HepG2 (cell line): Measurements from ENCODE around the gene LRIT2. TPM values are rescaled to one million over a fixed set of nuclear protein-coding genes. Genes with fewer than 3 reads are reported as not detected.
A peak's percentile ranks its signal among the peaks of the same experiment; 100 is the strongest.

Experiments used
- ATAC-seq: fragments of 200-7000 bp; cut with Tn5 transposase; 3 replicates; pipeline ENCODE4 v1.9.1; 2020; ENCODE audit warnings: mild to moderate bottlenecking, moderate library complexity
- BruUV-seq: library from RNA; stranded (reverse); fragments of 400-500 nt; replicated peaks from 2 replicates; lab custom pipeline; 2021; lab: Mats Ljungman, UMichigan
- CTCF ChIA-PET: fragments of 300-600 bp; formaldehyde crosslinking; extraction: SDS; loops from one replicate; lab custom pipeline; 2021; ENCODE audit warnings: low total read pairs, inconsistent platforms, low intra/inter-chr PET ratio; lab: Yijun Ruan, JAX
- POLR2A ChIA-PET: fragments of 350-600 bp; sonication (Branson Sonifier 250); formaldehyde crosslinking; loops from one replicate; lab custom pipeline; 2020; ENCODE audit warnings: antibody characterized with exemption, inconsistent platforms; lab: Yijun Ruan, JAX
- DNase-seq: peaks from one replicate; pipeline ENCODE4 v3.0.0-alpha.2; 2015; ENCODE audit warnings: low spot score
- FAIRE-seq: peaks from 3 replicates; lab custom pipeline; 2011; peaks lifted over from hg19 to GRCh38; lab: Jason Lieb, UNC
- H2AFZ ChIP-seq: one replicate; pipeline ENCODE4 v1.6.1; 2011; ENCODE audit warnings: low read length, inconsistent platforms
- H3K27ac ChIP-seq: fragments of 300-600 bp; 3 replicates; pipeline ENCODE4 v1.8.0; 2011; ENCODE audit warnings: mixed run types, mild to moderate bottlenecking, mixed read lengths, low read length, inconsistent platforms; ENCODE audit not compliant: insufficient read depth; ENCODE audit errors: extremely low read length
- H3K27me3 ChIP-seq, 2 experiments: fragments of 200-600 bp in 1 of 2; 2 replicates in 1 of 2; 3 replicates in 1 of 2; pipeline versions ENCODE4 v1.6.0 to v1.8.0; 2011; ENCODE audit warnings: low read length in 2 of 2, mild to moderate bottlenecking in 2 of 2, moderate library complexity in 2 of 2, inconsistent platforms in 1 of 2; ENCODE audit not compliant: insufficient read depth in 2 of 2, control insufficient read depth in 1 of 2
- H3K36me3 ChIP-seq, 2 experiments: fragments of 200-600 bp in 1 of 2; replicated peaks in 1 of 2; 2 replicates in 1 of 2; 3 replicates in 1 of 2; pipeline versions ENCODE4 v1.5.1 to v1.8.0; 2011; ENCODE audit warnings: low read length in 2 of 2, inconsistent platforms in 1 of 2; ENCODE audit not compliant: insufficient read depth in 2 of 2, control insufficient read depth in 1 of 2
- H3K4me1 ChIP-seq: 2 replicates; pipeline ENCODE4 v1.5.1; 2012; ENCODE audit warnings: low read length, inconsistent platforms; ENCODE audit not compliant: insufficient read depth
- H3K4me2 ChIP-seq: 2 replicates; pipeline ENCODE4 v1.6.0; 2011; ENCODE audit warnings: low read depth, low read length, inconsistent platforms
- H3K4me3 ChIP-seq, 3 experiments: fragments of 200-600 bp in 1 of 3; sonication (generic), shearing (Covaris generic) in 1 of 3; replicated peaks in 1 of 3; 2 replicates each; pipeline ENCODE4 v1.5.1; 2011 to 2016; ENCODE audit warnings: low read length in 3 of 3, inconsistent platforms in 2 of 3, low read depth in 2 of 3, mild to moderate bottlenecking in 2 of 3, control low read depth in 1 of 3, mixed read lengths in 1 of 3; ENCODE audit not compliant: insufficient read depth in 1 of 3
- H3K79me2 ChIP-seq: one replicate; pipeline ENCODE4 v1.6.1; 2011; ENCODE audit warnings: low read length, inconsistent platforms; ENCODE audit not compliant: insufficient read depth
- H3K9ac ChIP-seq: 2 replicates; pipeline ENCODE4 v1.6.0; 2011; ENCODE audit warnings: mild to moderate bottlenecking, low read depth, low read length, inconsistent platforms; ENCODE audit not compliant: insufficient read depth
- H3K9me3 ChIP-seq: 2 replicates; pipeline ENCODE4 v1.5.1; 2012; ENCODE audit warnings: mild to moderate bottlenecking, low read length
- H4K20me1 ChIP-seq: 2 replicates; pipeline ENCODE4 v1.6.0; 2011; ENCODE audit warnings: inconsistent platforms, mild to moderate bottlenecking, low read length, moderate library complexity; ENCODE audit not compliant: insufficient read depth
- CC2D1A ChIP-seq: sonication (generic); formaldehyde crosslinking; IDR thresholded peaks from 2 replicates; pipeline ENCODE4 v1.8.1; 2023; ENCODE audit warnings: mild to moderate bottlenecking, missing genetic modification reagents
- GATAD1 ChIP-seq: IDR thresholded peaks from 2 replicates; pipeline ENCODE4 v1.6.1; 2016; ENCODE audit warnings: missing genetic modification reagents, missing compliant biosample characterization
- GTF3A ChIP-seq: sonication (generic); formaldehyde crosslinking; conservative IDR thresholded peaks from 2 replicates; pipeline ENCODE4 v1.4.0; 2020; ENCODE audit warnings: mild to moderate bottlenecking, missing genetic modification reagents
- HNRNPK ChIP-seq: fragments of 200-400 bp; formaldehyde crosslinking; IDR thresholded peaks from 2 replicates; pipeline ENCODE4 v1.6.1; 2018; ENCODE audit warnings: low read length, low read depth, moderate library complexity, mild to moderate bottlenecking; ENCODE audit not compliant: poor library complexity, severe bottlenecking
- JARID2 ChIP-seq: sonication (generic); formaldehyde crosslinking; IDR thresholded peaks from 2 replicates; pipeline ENCODE4 v1.8.1; 2023; ENCODE audit warnings: missing genetic modification reagents, inconsistent platforms; ENCODE audit not compliant: insufficient replicate concordance
- STAG1 ChIP-seq: sonication (generic); formaldehyde crosslinking; IDR thresholded peaks from 2 replicates; pipeline ENCODE4 v1.4.0; 2020; ENCODE audit warnings: missing genetic modification reagents
- ZBTB25 ChIP-seq: IDR thresholded peaks from 2 replicates; pipeline ENCODE4 v1.6.1; 2018; ENCODE audit warnings: missing genetic modification reagents
- ZNF326 ChIP-seq: sonication (generic); formaldehyde crosslinking; IDR thresholded peaks from 2 replicates; pipeline ENCODE4 v1.4.0; 2020; ENCODE audit warnings: missing genetic modification reagents, borderline replicate concordance
- ZNF354B ChIP-seq: sonication (generic); formaldehyde crosslinking; IDR thresholded peaks from 2 replicates; pipeline ENCODE4 v1.8.0; 2022; ENCODE audit warnings: mild to moderate bottlenecking, missing genetic modification reagents
- ZNF552 ChIP-seq: sonication (generic); formaldehyde crosslinking; IDR thresholded peaks from 2 replicates; pipeline ENCODE4 v1.9.0; 2022; ENCODE audit warnings: missing genetic modification reagents, mild to moderate bottlenecking, borderline replicate concordance
- ZNF816 ChIP-seq: sonication (generic); formaldehyde crosslinking; IDR thresholded peaks from 2 replicates; pipeline ENCODE4 v1.8.0; 2022; ENCODE audit warnings: missing genetic modification reagents, mild to moderate bottlenecking, borderline replicate concordance
- WGBS: methylation state at CpG from one replicate; pipeline ENCODE4 v1.1.6; 2017; ENCODE audit warnings: low lambda C conversion rate; 5-methylcytosine and 5-hydroxymethylcytosine counted together
- in situ Hi-C: cut with HindIII; loops from 2 replicates; pipeline ENCODE4 v1.10.0; 2017; ENCODE audit warnings: low pct_unique_long_range_greater_than_20kb; ENCODE audit not compliant: extremely low pct_ligation_motif_present
- intact Hi-C: fragments of 100-400 bp; cut with micrococcal nuclease; formaldehyde crosslinking; loops from one replicate; pipeline ENCODE4 v1.10.0; 2022; ENCODE audit not compliant: unreplicated experiment
- polyA plus RNA-seq, 8 experiments: library from polyadenylated mRNA; depleted of rRNA in 3 of 8; stranded (reverse) in 7 of 8; unstranded in 1 of 8; fragments of >200 nt; fragmentation: Illumina TruSeq in 4 of 8; extraction: Trizol in 4 of 8; gene quantifications; 2 replicates each; pipeline versions ENCODE4 v1.2.1 to v1.2.3, GENCODE V29; 2011 to 2016; ENCODE audit warnings: low read depth in 4 of 8, missing spikeins in 1 of 8, mixed read lengths in 1 of 8; ENCODE audit not compliant: insufficient read depth in 1 of 8
- total RNA-seq, 5 experiments: library from RNA; depleted of rRNA; stranded (reverse); fragments of >200 nt; fragmentation: Illumina TruSeq; extraction: Trizol; gene quantifications; 2 replicates each; pipeline ENCODE4 v1.2.3, GENCODE V29; 2016; ENCODE audit warnings: low read depth in 1 of 5
- TF ChIP-seq, protein P1 (sequence below): sonication (generic); formaldehyde crosslinking; conservative IDR thresholded peaks from 2 replicates; pipeline ENCODE4 v1.8.0; 2022; ENCODE audit warnings: low read depth, missing genetic modification reagents
- TF ChIP-seq, protein P2 (sequence below): sonication (generic); formaldehyde crosslinking; IDR thresholded peaks from 2 replicates; pipeline ENCODE4 v1.5.0; 2020; ENCODE audit warnings: mild to moderate bottlenecking, missing genetic modification reagents, moderate library complexity
- TF ChIP-seq, protein P3 (sequence below): sonication (generic); formaldehyde crosslinking; IDR thresholded peaks from 2 replicates; pipeline ENCODE4 v1.8.1; 2023; ENCODE audit warnings: mild to moderate bottlenecking, missing genetic modification reagents

LRIT2 gene
- total and polyA plus RNA-seq, 2 of the 13 experiments (the other 11 are each of a cell fraction or from before 2014, with no cell fraction given), result not detected

DNA sequence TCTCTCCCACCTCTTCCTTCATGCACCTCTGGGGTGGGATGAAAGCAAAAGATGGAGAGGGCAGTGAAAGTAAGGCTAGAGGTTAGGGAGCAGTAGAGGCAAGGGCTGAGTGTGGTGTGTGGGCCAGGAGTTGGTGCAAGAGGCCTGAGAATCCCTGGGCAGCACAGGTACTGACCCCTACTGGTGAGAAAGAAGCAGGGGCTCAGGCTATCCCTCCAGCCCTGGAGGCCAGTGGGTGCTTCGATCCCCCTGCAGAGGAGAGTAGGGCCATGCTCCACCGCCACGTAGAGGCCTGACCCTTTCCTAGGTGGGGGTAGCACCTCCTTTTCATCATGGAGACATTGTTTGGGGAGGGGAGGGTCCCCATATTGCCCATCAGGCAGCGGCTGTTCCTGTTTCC lies 21.2 kb downstream of the LRIT2 start:
- Histone ChIP-seq H4K20me1 (no peaks in the 10 kb centered on the region), H3K79me2 (no peaks in the 10 kb centered on the region), H3K4me1 (no peaks in the 10 kb centered on the region), H3K4me3 (no peak overlapping the region), H3K9me3 (no peaks in the 10 kb centered on the region), H3K27me3 (peaks cover 1 to 17% of the 10 kb centered on the region in 2 experiments; a peak in 3 of 5 replicates), H3K9ac (no peak overlapping the region), H3K36me3 (no peaks in the 10 kb centered on the region), H3K27ac (no peak overlapping the region), H3K4me2 (no peak overlapping the region), H2AFZ (no peak overlapping the region)
- BruUV-seq, result no TSS peak
- CTCF ChIA-PET, result interaction anchor here (3.7 kb wide), 1 partner anchor 78 kb away, joined by 22 read pairs; no protein-coding TSS in a partner anchor
- in situ Hi-C loops (no loop called here), intact Hi-C loops (no loop called here)
- ATAC-seq, result peak; percentile 80
- DNase-seq, result peak; percentile 12
- TF ChIP-seq, protein P1, sequence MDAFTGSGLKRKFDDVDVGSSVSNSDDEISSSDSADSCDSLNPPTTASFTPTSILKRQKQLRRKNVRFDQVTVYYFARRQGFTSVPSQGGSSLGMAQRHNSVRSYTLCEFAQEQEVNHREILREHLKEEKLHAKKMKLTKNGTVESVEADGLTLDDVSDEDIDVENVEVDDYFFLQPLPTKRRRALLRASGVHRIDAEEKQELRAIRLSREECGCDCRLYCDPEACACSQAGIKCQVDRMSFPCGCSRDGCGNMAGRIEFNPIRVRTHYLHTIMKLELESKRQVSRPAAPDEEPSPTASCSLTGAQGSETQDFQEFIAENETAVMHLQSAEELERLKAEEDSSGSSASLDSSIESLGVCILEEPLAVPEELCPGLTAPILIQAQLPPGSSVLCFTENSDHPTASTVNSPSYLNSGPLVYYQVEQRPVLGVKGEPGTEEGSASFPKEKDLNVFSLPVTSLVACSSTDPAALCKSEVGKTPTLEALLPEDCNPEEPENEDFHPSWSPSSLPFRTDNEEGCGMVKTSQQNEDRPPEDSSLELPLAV (CRISPR knock-in tag), result no peak
- TF ChIP-seq, protein P2, sequence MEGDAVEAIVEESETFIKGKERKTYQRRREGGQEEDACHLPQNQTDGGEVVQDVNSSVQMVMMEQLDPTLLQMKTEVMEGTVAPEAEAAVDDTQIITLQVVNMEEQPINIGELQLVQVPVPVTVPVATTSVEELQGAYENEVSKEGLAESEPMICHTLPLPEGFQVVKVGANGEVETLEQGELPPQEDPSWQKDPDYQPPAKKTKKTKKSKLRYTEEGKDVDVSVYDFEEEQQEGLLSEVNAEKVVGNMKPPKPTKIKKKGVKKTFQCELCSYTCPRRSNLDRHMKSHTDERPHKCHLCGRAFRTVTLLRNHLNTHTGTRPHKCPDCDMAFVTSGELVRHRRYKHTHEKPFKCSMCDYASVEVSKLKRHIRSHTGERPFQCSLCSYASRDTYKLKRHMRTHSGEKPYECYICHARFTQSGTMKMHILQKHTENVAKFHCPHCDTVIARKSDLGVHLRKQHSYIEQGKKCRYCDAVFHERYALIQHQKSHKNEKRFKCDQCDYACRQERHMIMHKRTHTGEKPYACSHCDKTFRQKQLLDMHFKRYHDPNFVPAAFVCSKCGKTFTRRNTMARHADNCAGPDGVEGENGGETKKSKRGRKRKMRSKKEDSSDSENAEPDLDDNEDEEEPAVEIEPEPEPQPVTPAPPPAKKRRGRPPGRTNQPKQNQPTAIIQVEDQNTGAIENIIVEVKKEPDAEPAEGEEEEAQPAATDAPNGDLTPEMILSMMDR (CRISPR knock-in tag), result peak; percentile 49
- TF ChIP-seq STAG1, result peak; percentile 27
- POLR2A ChIA-PET, result no interaction called here
- 100% methylated on average over 1 of the region's 4 CpGs for WGBS
- no peak for FAIRE-seq

GRCh38 chr10:84202349-84202748 lies 23.0 kb downstream of the LRIT2 start:
- intact Hi-C loops, result no loop called here
- no peak for DNase-seq
- no peak for FAIRE-seq
- no peaks in the 10 kb centered on the region for H3K36me3 ChIP-seq
- in situ Hi-C loops, result no loop called here
- 26% methylated on average over 4 of the region's 5 CpGs for WGBS
- no peaks in the 10 kb centered on the region for H4K20me1 ChIP-seq
- H2AFZ ChIP-seq, result no peak overlapping the region
- CTCF ChIA-PET, result no interaction called here
- no peak overlapping the region for H3K9ac ChIP-seq
- POLR2A ChIA-PET, result no interaction called here
- no peak overlapping the region for H3K27ac ChIP-seq
- no TSS peak for BruUV-seq
- H3K4me3 ChIP-seq, result no peak overlapping the region
- no peaks in the 10 kb centered on the region for H3K79me2 ChIP-seq
- H3K4me1 ChIP-seq, result no peaks in the 10 kb centered on the region
- H3K4me2 ChIP-seq, result no peak overlapping the region
- peak; percentile 61 for ATAC-seq
- H3K9me3 ChIP-seq, result no peaks in the 10 kb centered on the region
- H3K27me3 ChIP-seq, result peaks cover 4 to 28% of the 10 kb centered on the region in 2 experiments; a peak in 3 of 5 replicates
- TF ChIP-seq JARID2 (CRISPR knock-in tag) (no peak), ZNF326 (no peak), GATAD1 (CRISPR knock-in tag) (no peak), CC2D1A (CRISPR knock-in tag) (no peak), ZNF354B (CRISPR knock-in tag) (no peak), HNRNPK (no peak), ZNF552 (no peak), ZNF816 (CRISPR knock-in tag) (no peak), ZBTB25 (CRISPR knock-in tag) (no peak), GTF3A (CRISPR knock-in tag) (no peak)
- TF ChIP-seq, protein P3, sequence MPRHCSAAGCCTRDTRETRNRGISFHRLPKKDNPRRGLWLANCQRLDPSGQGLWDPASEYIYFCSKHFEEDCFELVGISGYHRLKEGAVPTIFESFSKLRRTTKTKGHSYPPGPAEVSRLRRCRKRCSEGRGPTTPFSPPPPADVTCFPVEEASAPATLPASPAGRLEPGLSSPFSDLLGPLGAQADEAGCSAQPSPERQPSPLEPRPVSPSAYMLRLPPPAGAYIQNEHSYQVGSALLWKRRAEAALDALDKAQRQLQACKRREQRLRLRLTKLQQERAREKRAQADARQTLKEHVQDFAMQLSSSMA (CRISPR knock-in tag), result no peak
